ENCODE data around the gene RPS6KA1.
"Not testable (repeated sequence)": the region's sequence is repeated elsewhere in the genome, so short reads cannot be mapped to it uniquely, and the experiment has no call there.

RPS6KA1 gene

DNA sequence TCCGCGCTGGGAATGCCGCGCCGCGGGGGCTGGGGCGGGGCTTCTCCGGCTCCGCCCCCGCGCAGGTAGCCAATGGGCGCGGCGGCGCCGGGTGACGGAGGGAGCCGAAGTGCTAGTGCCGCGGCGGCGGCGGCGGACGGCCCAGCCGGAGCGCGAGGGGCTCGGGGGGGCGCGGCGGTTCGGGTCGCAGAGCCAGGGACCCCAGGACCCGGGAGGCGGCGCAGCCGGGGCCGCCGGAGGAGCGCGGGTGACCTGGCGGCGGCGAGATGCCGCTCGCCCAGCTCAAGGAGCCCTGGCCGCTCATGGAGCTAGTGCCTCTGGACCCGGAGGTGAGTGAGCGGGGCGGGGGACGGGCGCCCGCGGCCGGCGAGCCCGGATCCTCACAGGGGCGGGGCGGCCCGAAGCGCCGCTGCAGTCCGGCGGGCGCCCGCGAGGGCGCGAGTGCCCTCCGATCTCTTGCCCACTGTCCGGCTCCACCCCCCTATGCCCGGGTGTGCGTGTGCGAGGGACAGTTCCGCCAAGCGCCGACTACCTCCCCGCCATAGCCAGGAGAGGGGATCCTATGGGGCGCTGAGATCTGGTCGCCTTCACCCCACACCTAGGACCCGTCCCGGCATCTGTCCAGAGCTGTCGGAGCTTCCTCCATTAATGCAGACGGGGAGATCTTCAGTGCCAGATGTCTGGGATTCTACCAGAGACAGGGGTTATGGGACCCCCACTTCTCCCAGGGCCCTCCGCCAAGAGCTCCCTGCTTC, at the start of gene RPS6KA1:
Gene RPS6KA1 (plus strand): TSS at position 107 of the 755 bp plus-strand sequence. CDS start 160 bp downstream, at position 267.
- DNase-seq, result peak; percentile 67
- in situ Hi-C loops (cut with HindIII; ENCODE audit: low pct_ligation_motif_present, low pct_unique_long_range_greater_than_20kb, low sequenced_read_pairs), result no loop called here

DNA sequence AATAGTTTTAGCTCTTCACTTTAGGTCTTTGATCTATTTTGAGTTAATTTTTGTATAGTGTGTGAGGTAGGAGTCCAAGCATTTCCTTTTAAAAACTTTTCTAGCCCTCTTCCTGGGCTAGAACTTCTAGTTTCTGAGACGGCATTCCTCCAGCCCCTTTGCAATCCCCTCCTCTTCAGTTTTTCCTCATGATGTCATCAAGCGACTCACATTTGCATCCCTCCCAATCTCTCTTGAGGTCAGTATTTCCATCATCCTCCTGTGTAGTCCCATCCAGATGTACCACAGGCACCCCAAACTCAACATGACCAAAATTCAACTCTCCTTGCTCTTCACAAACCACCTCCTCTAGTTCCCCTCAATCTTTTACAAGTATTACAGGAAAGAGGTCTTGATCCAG, 46.6 kb upstream of the RPS6KA1 start:
- in situ Hi-C loops (cut with HindIII; ENCODE audit: low pct_ligation_motif_present, low pct_unique_long_range_greater_than_20kb, low sequenced_read_pairs), result no loop called here
- DNase-seq, result no peak

DNA sequence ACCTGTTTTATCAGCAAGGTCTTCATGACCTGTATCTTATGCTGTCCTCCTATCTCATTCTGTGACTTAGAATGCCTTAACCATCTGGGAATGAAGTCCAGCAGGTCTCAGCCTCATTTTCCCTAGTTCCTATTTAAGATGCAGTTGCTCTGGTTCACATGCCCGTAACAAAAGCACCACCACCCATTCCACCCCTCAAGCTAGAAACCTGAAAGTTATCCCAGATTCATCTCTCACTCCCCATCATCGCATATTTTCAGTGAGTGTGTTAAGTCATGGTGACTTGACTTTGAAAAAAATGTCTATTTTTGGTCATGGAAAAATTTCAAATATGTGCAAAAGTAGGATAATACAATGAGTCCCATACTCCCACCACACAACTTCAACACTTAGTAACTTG, 45.6 kb upstream of the RPS6KA1 start:
- in situ Hi-C loops (cut with HindIII; ENCODE audit: low pct_ligation_motif_present, low pct_unique_long_range_greater_than_20kb, low sequenced_read_pairs), result no loop called here
- no peak for DNase-seq

DNA sequence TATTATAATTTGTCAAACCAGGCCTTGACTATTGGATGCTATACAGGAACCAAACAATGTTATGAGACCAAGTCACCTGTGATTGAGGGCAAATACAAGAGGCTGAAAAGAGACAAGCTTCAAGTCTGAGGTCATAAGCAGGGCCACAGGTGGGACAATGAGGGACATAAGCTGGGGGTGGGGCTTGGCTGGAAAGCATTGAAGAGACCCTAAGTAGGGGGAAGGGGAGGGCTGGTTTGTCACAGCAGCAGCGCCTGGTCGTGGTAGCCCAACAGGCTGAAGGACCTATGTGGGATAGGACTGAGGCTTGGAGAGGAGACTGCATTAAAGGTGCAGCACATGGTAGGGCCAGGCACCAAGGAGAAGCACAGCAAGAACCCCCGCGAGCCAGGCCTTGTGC, 39.4 kb upstream of the RPS6KA1 start:
- in situ Hi-C loops (cut with HindIII; ENCODE audit: low pct_ligation_motif_present, low pct_unique_long_range_greater_than_20kb, low sequenced_read_pairs), result no loop called here
- no peak for DNase-seq

DNA sequence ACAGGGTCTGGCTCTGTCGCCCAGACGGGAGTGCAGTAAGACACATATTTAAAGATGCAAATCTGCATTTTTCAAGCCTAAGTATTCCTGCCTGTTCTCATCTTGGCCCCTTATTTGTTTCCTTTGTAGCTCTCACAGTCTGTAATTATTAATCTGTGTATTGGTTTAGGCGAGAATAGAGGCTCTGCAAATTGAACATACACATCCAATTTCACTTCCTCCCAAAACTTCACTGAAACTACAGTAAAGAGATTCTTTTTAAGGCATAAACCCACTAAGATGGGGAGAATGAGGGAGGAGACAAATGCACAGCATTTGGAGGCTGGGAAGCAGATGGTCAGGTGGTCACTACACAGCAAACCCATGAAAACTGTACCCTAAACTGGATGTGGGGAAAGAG, 36.3 kb upstream of the RPS6KA1 start:
- no peak for DNase-seq
- in situ Hi-C loops (cut with HindIII; ENCODE audit: low pct_ligation_motif_present, low pct_unique_long_range_greater_than_20kb, low sequenced_read_pairs), result no loop called here

DNA sequence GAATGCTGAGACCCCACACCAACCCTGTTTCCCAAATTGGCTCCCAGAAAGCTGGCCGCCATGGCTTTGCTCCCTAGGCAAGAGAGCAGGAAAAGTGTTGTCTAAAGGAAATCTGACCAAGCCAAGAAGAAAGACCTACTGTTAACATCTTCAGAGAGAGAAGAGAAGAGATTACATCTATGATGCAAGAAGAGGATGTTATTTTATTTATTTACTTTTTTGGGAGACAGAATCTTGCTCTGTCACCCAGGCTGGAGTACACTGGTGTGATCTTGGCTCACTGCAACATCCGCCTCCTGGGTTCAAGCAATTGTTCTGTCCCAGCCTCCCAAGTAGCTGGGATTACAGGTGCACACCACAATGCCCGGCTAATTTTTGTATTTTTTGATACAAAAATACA, 35.6 kb upstream of the RPS6KA1 start:
- in situ Hi-C loops (cut with HindIII; ENCODE audit: low pct_ligation_motif_present, low pct_unique_long_range_greater_than_20kb, low sequenced_read_pairs), result no loop called here
- DNase-seq, result no peak

DNA sequence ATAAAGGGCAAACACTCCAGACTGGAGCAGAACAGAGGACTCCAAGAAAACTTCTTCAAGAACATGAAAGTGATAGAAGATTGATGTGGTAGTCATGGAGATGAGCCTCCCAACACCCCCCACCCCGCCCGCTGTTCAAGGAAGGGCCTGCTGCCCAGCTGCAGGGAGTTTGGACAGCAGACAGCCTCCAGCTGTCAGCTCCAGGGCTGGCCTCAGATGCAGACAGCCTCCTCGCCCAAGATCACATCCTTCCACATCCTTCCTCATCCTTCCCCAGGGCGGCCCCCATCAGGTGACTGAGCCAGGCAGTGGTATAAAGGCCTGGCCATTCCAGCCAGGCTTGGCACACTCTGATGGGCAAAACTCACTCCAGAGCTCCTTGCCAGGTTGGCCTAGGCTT, 32.7 kb upstream of the RPS6KA1 start:
- in situ Hi-C loops (cut with HindIII; ENCODE audit: low pct_ligation_motif_present, low pct_unique_long_range_greater_than_20kb, low sequenced_read_pairs), result no loop called here
- no peak for DNase-seq

DNA sequence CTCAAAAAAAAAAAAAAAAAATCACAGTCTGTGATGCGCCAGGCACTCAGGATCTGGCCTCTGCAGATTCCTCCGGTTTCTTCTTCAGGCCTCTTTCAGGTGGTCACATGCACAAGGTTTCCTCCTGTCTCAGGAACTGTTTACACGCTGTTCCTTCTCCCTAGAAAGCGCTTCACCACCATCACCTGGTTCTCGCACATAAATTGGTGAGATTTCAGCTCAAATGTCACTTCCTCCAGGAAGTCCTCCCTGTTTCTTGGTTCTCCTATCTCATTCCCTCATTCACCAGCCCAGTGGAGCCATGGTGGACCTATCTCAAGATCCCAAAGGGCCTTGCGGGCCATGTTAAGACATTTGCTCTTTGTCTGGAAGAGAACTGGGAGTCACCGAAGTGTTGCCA, 30.7 kb upstream of the RPS6KA1 start:
- in situ Hi-C loops (cut with HindIII; ENCODE audit: low pct_ligation_motif_present, low pct_unique_long_range_greater_than_20kb, low sequenced_read_pairs), result no loop called here
- no peak for DNase-seq

DNA sequence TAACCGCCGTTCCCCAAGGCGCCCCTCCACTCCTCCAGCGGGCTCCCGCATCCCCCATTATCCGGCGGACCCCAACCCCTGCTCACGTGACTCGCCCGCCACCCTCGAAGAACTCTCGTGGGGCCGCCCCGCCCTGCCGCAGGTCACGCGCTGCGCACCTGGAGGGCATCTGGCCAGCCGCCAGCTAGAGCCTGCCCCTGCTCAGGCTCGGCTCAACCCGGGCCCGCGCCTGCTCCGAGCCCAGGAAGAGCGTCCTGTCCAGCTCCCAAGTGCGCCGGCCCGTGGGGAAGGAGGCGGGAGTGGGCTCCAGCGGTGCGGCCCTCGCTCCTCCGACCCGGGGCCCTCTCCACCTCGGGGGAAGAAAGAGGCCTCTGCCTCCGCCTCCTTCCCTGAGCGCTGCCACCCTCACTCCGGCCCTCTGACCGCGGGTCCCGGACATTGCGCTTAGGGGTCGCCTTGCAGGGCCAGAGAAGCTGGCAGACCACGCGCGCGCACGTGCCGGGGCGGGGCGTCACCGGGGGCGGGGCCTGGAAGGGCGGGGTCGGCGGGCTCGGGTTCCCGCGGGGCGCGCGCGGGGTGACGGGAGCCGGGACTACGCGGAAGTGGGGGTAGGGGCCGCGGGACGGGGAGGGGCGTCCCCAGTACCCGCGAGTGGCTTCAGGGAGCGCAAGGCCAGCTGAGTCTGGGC, 28.9 kb upstream of the RPS6KA1 start:
- peak; percentile 77 for DNase-seq

DNA sequence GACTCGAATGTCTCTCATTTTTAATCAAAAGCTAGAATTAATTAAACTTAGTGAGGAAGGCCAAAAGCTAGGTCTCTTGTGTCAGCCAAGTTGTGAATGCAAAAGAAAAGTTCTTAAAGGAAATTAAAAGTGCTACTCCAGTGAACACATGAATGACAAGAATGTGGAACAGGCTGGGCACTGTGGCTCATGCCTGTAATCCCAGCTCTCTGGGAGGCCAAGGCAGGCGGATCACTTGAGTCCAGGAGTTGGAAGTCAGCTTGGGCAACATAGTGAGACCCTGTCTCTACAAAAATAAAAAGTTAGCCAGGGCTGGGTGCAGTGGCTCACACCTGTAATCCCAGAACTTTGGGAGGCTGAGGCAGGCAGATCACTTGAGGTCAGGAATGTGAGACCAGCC, 18.9 kb upstream of the RPS6KA1 start:
- in situ Hi-C loops (cut with HindIII; ENCODE audit: low pct_ligation_motif_present, low pct_unique_long_range_greater_than_20kb, low sequenced_read_pairs), result not testable (repeated sequence)
- DNase-seq, result peak; percentile 79

More for the DNA sequence above, 28.9 kb upstream of the RPS6KA1 start:
- in situ Hi-C loops (cut with HindIII; ENCODE audit: low pct_ligation_motif_present, low pct_unique_long_range_greater_than_20kb, low sequenced_read_pairs), result no loop called here

DNA sequence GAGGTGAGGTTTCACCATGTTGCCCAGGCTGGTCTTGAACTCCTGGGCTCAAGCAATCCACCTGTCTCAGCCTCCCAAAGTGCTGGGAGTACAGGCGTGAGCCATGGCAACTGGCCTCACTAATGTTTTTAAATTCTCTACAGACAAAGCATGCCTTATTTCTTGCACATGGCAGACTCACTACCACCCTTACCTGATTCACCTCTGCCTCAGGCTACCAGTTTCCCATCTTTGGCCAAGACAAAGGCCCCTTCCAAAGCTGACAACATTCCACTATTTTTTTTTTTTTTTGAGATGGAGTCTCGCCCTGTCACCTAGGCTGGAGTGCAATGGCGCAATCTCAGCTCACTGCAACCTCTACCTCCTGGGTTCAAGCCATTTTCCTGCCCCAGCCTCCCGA, 13.7 kb upstream of the RPS6KA1 start:
- DNase-seq; in situ Hi-C loops (cut with HindIII; ENCODE audit: low pct_ligation_motif_present, low pct_unique_long_range_greater_than_20kb, low sequenced_read_pairs): not testable (repeated sequence)

DNA sequence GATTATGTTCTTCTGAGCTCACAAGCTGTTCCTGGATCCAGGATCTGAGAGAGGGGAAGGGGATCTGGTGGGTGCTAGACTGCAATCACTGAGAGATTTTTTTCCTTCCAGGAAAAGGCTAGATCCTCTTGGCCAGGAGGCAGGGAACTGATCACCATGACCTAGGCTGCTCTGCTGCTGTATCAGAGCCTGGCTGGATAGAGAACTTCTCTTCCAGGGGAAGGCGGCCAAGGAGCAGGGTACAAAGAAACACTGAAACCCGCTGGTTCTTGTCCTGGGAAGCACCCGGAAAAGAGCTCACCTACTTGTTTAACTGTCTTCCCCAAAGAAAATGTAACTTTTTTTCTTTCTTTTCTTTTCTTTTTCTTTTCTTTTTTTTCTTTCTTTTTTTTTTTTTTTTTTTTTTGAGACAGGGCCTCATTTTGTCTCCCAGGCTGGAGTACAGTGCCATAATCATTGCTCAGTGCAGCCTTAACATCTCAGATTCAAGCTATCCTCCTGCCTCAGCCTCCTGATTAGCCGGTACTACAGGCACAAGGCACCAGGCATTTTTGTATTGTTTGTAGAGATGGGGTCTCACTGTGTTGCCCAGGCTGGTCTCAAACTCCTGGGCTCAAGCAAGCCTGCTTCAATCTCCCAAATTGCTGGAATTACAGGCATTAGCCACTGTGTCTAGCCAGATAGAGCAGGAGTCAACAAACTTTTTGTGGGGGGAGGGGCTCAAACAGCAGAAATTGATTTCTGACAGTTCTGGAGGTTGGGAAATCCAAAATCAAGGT, 12.4 kb upstream of the RPS6KA1 start:
- in situ Hi-C loops (cut with HindIII; ENCODE audit: low pct_ligation_motif_present, low pct_unique_long_range_greater_than_20kb, low sequenced_read_pairs), result no loop called here

DNA sequence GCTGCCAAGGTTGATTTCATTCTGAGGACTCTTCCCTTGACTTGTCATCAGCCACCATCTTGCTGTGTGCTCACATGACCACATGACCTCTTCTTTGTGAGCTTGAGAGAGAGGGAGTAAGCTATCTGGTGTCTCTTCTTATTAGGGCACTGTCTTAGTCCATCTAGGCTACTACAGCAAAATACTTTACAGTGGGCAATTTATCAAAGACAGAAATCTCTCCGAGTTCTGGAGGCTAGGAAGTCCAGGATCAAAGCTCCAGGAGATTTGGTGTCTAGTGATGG, 11.9 kb upstream of the RPS6KA1 start:
- in situ Hi-C loops (cut with HindIII; ENCODE audit: low pct_ligation_motif_present, low pct_unique_long_range_greater_than_20kb, low sequenced_read_pairs), result no loop called here
- no peak for DNase-seq

More for the DNA sequence above, 12.4 kb upstream of the RPS6KA1 start:
- no peak for DNase-seq

DNA sequence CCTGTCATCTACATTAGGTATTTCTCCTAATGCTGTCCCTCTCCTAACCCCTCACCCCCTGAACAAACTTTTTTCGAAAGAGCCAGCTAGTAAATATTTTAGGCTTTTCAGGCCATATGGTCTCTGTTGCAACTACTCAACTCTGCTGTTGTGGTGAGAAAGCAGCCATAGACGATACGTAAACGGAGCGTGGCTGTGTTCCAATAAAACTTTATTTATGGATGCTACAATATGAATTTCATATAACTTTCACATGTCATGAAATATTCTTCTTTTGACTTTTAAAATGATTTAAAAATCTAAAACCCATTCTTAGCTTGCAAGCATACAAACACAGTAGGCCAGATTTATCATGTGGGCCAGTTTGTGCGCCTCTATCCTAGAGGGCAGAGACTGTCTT, 11.2 kb upstream of the RPS6KA1 start:
- DNase-seq, result no peak
- in situ Hi-C loops (cut with HindIII; ENCODE audit: low pct_ligation_motif_present, low pct_unique_long_range_greater_than_20kb, low sequenced_read_pairs), result no loop called here

DNA sequence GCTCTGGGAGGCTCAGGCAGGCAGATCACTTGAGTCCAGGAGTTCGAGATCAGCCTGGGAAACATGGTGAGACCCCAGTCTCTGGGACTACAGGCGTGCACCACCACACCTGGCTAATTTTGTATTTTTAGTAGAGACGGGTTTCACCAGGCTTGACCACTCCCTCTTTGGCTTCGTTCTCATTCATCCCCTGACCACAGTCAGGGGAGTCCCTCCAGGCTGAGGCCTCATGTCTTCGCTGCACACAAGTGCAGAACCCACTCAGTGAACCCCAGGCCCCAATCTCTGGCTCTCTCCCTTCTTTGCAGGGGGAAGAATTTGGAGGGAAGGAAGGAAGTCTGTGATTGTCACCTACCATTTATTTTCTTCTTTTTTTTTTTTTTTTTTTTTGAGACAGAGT, 9.2 kb upstream of the RPS6KA1 start:
- in situ Hi-C loops (cut with HindIII; ENCODE audit: low pct_ligation_motif_present, low pct_unique_long_range_greater_than_20kb, low sequenced_read_pairs), result no loop called here
- no peak for DNase-seq

DNA sequence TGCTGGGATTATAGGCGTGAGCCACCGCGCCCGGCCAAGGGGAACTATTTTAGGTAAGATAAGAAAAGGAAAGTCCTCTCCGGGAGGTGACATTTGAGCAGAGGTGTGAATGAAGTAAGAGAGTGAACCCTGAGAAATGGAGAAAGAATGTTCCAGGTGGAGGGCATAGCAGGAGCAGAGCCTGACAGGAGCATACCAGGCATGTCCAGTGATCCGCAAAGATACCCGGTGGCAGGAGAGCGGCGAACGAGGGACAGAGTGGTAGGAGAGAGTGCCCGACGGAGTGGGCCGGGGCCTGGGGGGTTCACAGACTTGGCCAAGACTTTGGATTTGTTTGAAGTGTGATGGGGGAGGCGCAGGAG, 7.9 kb upstream of the RPS6KA1 start:
- in situ Hi-C loops (cut with HindIII; ENCODE audit: low pct_ligation_motif_present, low pct_unique_long_range_greater_than_20kb, low sequenced_read_pairs), result no loop called here
- DNase-seq, result no peak

DNA sequence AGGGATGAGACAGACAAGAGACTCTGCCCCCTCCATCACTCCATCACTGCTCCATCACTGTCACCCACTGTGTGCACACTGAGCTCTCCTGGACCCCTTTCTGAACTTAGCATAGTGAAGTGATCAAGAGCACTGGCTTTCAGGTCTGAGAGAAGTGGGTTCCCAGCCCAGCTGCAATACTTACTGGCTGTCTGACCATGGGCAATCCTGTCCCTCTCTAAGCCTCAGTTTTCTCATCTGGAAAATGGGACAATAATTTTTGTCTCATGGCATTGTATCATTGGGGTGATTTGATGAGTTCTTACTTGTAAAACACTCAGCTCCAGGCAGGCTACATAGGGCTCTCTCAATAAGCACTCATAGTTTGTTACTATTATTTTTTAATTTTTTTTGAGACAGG, 7.5 kb upstream of the RPS6KA1 start:
- in situ Hi-C loops (cut with HindIII; ENCODE audit: low pct_ligation_motif_present, low pct_unique_long_range_greater_than_20kb, low sequenced_read_pairs), result no loop called here
- no peak for DNase-seq

DNA sequence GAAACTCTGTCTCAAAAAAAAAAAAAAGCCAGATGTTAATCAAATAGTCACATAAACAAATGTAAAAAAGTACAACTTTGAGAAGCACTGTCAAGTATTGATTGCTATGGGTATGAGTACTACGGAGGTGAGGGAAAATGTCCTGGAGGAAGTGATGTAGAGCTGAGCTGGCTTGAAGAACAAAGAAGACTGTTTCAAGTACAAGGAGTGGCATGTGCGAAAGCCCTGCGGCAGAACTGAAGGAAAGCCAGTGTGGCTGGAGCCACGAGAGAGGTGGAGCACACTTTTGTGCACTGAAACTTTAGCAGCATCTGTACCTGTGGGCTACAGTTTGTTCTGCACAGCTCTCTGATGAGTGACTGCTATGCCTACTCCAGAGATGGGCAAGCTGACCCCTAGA, 5.4 kb upstream of the RPS6KA1 start:
- in situ Hi-C loops (cut with HindIII; ENCODE audit: low pct_ligation_motif_present, low pct_unique_long_range_greater_than_20kb, low sequenced_read_pairs), result no loop called here
- no peak for DNase-seq

DNA sequence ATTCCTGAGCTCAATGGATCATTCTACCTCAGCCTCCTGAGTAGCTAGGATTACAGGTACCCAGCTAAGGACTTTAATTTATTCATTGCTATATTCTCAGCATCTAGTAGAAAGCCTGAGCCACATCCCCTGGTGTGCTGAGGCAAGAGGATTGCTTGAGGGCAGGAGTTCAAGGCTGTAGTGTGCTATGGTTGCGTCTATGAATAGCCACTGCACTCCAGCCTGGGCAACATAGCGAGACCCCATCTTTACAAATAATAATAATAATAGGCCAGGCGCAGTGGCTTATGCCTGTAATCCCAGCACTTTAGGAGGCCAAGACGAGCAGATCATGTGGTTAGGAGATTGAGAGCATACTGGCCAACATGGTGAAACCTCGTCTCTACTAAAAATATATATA, 3.3 kb upstream of the RPS6KA1 start:
- DNase-seq, result no peak
- in situ Hi-C loops (cut with HindIII; ENCODE audit: low pct_ligation_motif_present, low pct_unique_long_range_greater_than_20kb, low sequenced_read_pairs), result no loop called here

DNA sequence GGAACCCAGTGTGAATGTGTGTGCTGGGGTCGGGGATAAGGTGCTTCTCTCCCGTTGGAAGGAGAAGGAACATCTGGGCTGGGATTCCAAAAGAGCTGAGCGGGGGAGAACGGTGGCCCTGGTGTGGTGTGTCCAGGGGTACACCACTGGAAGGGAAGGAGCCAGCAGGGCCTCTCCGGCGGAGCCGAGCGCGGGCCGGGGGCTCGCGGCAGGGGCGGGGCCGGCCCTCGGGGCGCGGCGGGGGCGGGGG, 231 bp upstream of the RPS6KA1 start:
- DNase-seq, result no peak
- in situ Hi-C loops (cut with HindIII; ENCODE audit: low pct_ligation_motif_present, low pct_unique_long_range_greater_than_20kb, low sequenced_read_pairs), result no loop called here

All from ACHN (cell line).